Inflammatory macrophage treated with lipopolysaccharide for 1 hour (primary cell): Measurements from ENCODE around the gene PLEKHJ1.
"Not testable (repeated sequence)": the region's sequence is repeated elsewhere in the genome, so short reads cannot be mapped to it uniquely, and the experiment has no call there.

Experiments used
- DNase-seq, 2 donors: peaks; one replicate each; pipeline ENCODE4 v3.0.0-alpha.2; 2020 to 2022

Gene PLEKHJ1

GRCh38 chr19:2236314-2237050, at the start of gene PLEKHJ1, which contains the start of gene SF3A2:
Gene PLEKHJ1, minus strand, starts transcription at chr19:2236329. Its CDS starts 81 bp downstream, at chr19:2236248.
Gene SF3A2, plus strand, starts transcription at chr19:2236824. Its CDS starts 6,595 bp downstream, at chr19:2243419.
- peak; percentile 95 to 99 for DNase-seq

- DNase-seq, result no peak
Measured at GRCh38 chr19:2283835-2284507, 47.8 kb upstream of the PLEKHJ1 start.

GRCh38 chr19:2282862-2283237, 46.7 kb upstream of the PLEKHJ1 start:
- DNase-seq, result no peak

GRCh38 chr19:2282062-2282861, 46.1 kb upstream of the PLEKHJ1 start, which contains the start of gene PEAK3:
Gene PEAK3, minus strand, starts transcription at chr19:2282175. Its CDS starts 1,244 bp downstream, at chr19:2280931.
- peak; percentile 47 to 65 for DNase-seq

- not testable (repeated sequence) for DNase-seq
Measured at GRCh38 chr19:2281265-2282061, 45.3 kb upstream of the PLEKHJ1 start.

- no peak for DNase-seq
Measured at GRCh38 chr19:2280633-2281264, 44.6 kb upstream of the PLEKHJ1 start.

- DNase-seq, result no peak
Measured at GRCh38 chr19:2278459-2279158, 42.5 kb upstream of the PLEKHJ1 start.

- DNase-seq, result no peak
Measured at GRCh38 chr19:2277138-2277537, 41.0 kb upstream of the PLEKHJ1 start.

GRCh38 chr19:2276429-2276986, 40.4 kb upstream of the PLEKHJ1 start:
- DNase-seq, result no peak

- no peak for DNase-seq
Measured at GRCh38 chr19:2275588-2276428, 39.7 kb upstream of the PLEKHJ1 start.

GRCh38 chr19:2274931-2275535, 38.9 kb upstream of the PLEKHJ1 start:
- DNase-seq, result peak; percentile 67 to 80

- DNase-seq, result no peak
Measured at GRCh38 chr19:2274185-2274711, 38.1 kb upstream of the PLEKHJ1 start.

- peak; percentile 56 to 89 for DNase-seq
Measured at GRCh38 chr19:2273356-2274184, 37.4 kb upstream of the PLEKHJ1 start.

GRCh38 chr19:2271234-2272103, 35.3 kb upstream of the PLEKHJ1 start:
- DNase-seq, result peak in 1 of 2 donors; percentile 43

- DNase-seq, result peak; percentile 94 to 95
Measured at GRCh38 chr19:2270423-2271233, 34.5 kb upstream of the PLEKHJ1 start.

GRCh38 chr19:2270157-2270422, 34.0 kb upstream of the PLEKHJ1 start:
- no peak for DNase-seq
